Measurements from ENCODE around the gene PLXNA2.

The PLXNA2 gene

DNA sequence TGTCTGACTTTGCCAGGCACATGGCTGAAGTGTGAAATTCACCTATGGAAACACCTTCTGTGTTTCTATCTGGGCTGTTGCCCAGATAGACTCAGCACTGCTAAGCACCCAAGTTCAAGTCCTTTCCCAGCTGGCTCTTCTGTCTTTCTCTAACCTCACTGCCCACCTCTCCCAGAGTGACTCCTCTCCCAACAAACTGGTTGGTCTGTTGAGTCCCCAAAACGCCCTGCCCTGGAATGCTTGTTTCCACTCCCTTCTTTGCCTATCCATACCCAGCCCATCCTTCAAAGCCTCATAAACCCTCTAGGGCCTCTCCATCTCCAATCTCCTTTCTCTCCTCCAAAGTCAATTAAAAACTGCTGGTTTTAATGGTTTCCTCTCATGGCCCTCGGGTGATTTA lies 15.6 kb downstream of the PLXNA2 start:
- H3K4me3 ChIP-seq (ENCODE audit: low read depth, low read length), result no peak overlapping the region
- no peak for DNase-seq (ENCODE audit: low read depth, low spot score)
- CTCF ChIA-PET, result interaction anchor here (1.9 to 34.8 kb wide), 3 partner anchors 10 to 206 kb away, joined by 7 to 469 read pairs (median 7); partner anchors contain the start of gene PLXNA2
- TF ChIP-seq CTCF (IDR thresholded peaks at IDR 0.05; ENCODE audit: insufficient read depth, low read length, missing control alignments), result no peak
- POLR2A ChIA-PET, result no interaction called here

- DNase-seq (ENCODE audit: low read depth, low spot score), result no peak
Observed at GRCh38 chr1:208228026-208228425, 16.2 kb downstream of the PLXNA2 start.

DNA sequence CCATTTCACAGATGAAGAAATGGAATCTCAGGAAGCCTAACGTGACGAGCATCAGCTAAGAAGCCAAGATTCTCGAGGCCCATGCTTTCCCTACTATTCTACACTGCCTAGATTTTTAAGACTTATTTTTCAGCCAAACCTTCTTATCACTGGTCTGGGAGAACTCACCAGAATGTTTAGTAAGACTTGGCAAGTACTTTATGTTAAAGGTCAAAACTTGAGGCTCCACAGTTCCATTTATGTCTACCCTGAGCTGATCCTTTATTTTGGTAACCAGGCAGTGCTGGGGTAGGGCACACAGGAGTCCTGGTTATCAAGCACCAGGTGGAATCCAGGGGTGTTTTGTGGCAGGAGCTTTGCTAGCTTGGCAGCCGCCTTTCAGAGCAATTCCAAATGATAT lies 16.8 kb downstream of the PLXNA2 start:
- DNase-seq (ENCODE audit: low read depth, low spot score), result no peak
- ChIA-PET CTCF (interaction anchor here (1.1 to 34.8 kb wide), 3 partner anchors 11 to 205 kb away, joined by 3 to 469 read pairs (median 7); partner anchors contain the start of gene PLXNA2), POLR2A (no interaction called here)
- H3K4me3 ChIP-seq (ENCODE audit: low read depth, low read length), result no peak overlapping the region
- TF ChIP-seq CTCF (IDR thresholded peaks at IDR 0.05; ENCODE audit: insufficient read depth, low read length, missing control alignments), result no peak

More at GRCh38 chr1:208228026-208228425, 16.2 kb downstream of the PLXNA2 start:
- no peak for TF ChIP-seq CTCF (IDR thresholded peaks at IDR 0.05; ENCODE audit: insufficient read depth, low read length, missing control alignments)
- POLR2A ChIA-PET, result no interaction called here
- CTCF ChIA-PET, result interaction anchor here (1.9 to 34.8 kb wide), 2 partner anchors 13 to 206 kb away, joined by 7 to 469 read pairs; partner anchors contain the start of gene PLXNA2
- H3K4me3 ChIP-seq (ENCODE audit: low read depth, low read length), result no peak overlapping the region

DNA sequence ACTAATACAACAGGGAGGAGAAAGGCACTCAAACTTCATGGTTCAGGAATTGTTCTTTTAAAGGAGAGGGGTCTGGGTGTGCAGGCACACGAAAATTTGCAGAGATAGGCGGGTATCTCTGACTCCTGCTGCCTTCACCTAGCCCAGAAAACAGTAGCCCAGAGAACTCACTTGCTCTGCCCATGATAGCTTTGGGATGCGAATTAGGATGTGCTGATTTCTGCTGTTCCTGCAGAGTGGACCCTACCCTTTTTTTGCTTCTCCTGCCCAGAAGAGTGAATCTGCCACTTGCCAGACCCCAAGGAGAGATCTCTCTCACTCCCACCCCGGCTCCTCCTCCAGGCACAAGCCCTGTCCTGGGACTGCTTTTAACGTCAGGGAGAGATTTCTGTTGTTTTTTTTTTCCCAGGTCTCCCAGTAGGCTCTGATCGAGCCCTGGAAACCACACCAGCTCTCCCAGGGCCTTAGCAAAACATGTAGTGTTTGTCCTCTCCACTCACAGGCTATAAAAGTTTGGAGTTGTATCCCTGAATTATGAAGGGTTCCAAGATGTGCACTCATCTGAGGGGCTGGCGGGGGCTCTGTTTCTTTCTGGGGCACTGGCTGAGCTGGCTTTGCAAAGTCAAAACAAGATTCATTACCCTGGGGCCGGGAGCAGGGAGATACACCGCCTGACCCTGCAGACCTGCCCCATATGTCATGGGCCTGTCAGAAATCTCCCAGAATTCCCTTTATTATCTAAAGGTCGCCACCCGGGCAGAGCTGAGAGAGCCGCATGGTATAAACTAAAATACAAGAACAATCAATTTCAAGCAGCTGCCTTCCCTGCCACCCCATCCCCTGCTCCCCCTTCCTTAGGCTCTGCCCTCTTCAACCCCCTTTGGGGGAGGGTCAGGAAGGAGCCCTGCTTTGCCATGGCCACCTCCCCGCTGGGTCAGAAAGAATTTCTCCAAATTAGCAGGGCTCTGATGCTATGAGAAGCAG lies 17.9 kb downstream of the PLXNA2 start:
- no peak for TF ChIP-seq CTCF (IDR thresholded peaks at IDR 0.05; ENCODE audit: insufficient read depth, low read length, missing control alignments)
- CTCF ChIA-PET, result interaction anchor here (1.0 to 34.8 kb wide), 5 partner anchors 7 to 204 kb away, joined by 3 to 469 read pairs (median 4); partner anchors contain the start of gene PLXNA2
- DNase-seq (ENCODE audit: low read depth, low spot score), result no peak
- H3K4me3 ChIP-seq (ENCODE audit: low read depth, low read length), result no peak overlapping the region
- POLR2A ChIA-PET, result interaction anchor here (0.6 kb wide), 1 partner anchor 12 kb away, joined by 3 read pairs; no protein-coding TSS in a partner anchor

GRCh38 chr1:208224192-208224713 lies 19.9 kb downstream of the PLXNA2 start:
- ChIA-PET POLR2A (no interaction called here), CTCF (interaction anchor here (0.7 to 34.8 kb wide), 2 partner anchors 17 to 130 kb away, joined by 3 to 469 read pairs; partner anchors contain the start of gene PLXNA2)
- H3K4me3 ChIP-seq (ENCODE audit: low read depth, low read length), result no peak overlapping the region
- no peak for TF ChIP-seq CTCF (IDR thresholded peaks at IDR 0.05; ENCODE audit: insufficient read depth, low read length, missing control alignments)
- no peak for DNase-seq (ENCODE audit: low read depth, low spot score)

DNA sequence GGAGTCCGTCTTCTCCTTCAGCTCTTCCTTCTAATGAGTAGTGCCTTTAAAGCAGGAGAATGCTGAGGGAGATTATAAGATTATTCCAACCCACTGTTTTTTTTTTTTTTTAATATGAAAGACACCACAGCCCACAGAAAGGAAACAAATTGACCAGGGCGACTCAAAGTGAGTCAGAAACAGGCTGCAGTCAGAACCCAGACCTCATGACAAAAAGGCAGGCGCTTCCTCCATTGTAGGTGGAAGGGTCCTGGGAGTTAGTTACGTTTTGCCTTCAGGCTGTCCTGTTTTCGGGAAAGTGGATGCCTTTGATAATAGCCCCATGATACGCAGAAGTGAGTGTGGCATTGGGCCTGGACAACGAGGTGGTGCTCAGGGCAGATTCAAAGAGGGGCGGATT lies 21.0 kb downstream of the PLXNA2 start:
- TF ChIP-seq CTCF (IDR thresholded peaks at IDR 0.05; ENCODE audit: insufficient read depth, low read length, missing control alignments), result no peak
- ChIA-PET CTCF (interaction anchor here (0.9 to 34.8 kb wide), 6 partner anchors 10 to 201 kb away, joined by 3 to 469 read pairs (median 4); partner anchors contain the start of gene PLXNA2), POLR2A (interaction anchor here (0.5 to 0.7 kb wide), 2 partner anchors 9 to 19 kb away, joined by 3 read pairs; no protein-coding TSS in a partner anchor)
- H3K4me3 ChIP-seq (ENCODE audit: low read depth, low read length), result no peak overlapping the region
- DNase-seq (ENCODE audit: low read depth, low spot score), result no peak
